Superior temporal gyrus (tissue), 1 donor: ENCODE results near the gene TBCD.
"Not testable (repeated sequence)": the region's sequence is repeated elsewhere in the genome, so short reads cannot be mapped to it uniquely, and the experiment has no call there.

ENCODE experiments used
- DNase-seq: peaks from one replicate; pipeline ENCODE4 v3.0.0-alpha.2; 2016; ENCODE audit errors: extremely low spot score

Gene TBCD

DNA sequence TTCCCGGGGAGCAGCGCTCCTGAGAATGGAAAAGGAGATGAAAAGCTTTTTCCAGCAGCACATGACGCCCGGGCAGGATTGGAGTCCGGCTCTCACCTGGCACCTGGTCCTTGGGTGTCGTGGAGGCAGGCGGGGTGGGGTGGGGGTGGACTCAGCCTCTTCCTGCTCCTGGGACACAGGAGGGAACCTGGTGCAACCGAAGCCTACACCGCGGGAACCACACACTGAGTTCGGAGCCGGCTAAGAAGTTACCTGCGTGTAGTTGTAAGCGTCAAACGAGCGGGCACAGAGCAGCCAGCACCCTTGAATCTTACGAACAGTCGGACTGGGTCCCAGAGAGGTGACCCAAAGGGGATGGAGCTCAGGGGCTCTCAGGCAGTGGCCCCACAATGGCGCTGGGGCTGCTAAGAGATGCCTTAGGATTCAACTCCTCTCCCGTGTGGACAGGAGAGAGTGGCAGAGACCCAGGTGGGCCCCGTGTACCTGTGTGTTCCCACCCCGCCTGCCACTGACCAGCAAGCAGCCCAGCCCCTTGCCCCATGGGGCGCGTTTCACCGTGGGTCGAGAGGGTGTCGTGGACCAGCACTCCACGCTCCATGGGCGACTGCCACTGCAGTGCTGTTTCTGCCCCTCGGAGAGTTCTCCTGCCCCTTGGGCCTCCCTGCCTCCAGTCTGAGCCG lies 221.7 kb downstream of the TBCD start:
- DNase-seq = no peak

DNA sequence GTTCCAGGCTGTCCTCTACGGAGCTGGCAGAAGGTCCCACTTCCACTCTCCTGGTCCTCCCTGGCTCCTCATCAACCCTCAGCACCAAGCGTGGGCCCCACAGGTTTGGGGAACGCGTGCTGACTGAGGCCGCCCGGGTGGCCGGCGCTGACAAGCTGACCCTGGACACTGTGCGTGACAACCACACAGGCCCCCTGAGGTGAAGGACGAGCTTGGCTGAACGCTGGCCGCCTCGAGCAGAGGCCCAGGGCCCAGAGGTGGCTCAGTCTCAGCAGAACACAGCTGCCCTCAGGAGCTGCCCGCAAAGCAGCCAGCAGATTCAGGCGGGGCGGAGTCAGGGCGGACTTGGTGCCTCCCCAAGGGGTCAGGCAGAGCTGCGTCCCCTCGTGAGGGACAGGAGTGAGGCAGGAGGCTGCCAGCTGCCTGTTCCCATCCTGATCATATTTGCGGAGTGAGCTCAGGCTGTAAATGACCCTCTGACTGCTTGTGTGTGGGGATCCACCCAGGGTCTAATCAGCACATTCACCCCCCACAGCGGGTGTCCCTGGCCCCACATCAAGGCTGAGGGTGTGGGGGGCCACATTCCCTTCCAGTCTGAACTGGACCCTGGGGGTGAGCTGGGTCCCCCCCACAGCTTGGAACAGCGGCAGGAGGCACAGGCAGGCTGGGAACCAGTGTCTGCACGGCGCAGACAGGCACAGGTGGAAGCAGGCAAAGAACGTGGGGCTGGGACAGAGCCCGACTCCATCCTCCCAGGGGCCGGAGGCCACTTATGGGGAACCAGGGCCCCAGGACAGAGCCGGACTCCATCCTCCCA lies 222.5 kb downstream of the TBCD start:
- no peak for DNase-seq

DNA sequence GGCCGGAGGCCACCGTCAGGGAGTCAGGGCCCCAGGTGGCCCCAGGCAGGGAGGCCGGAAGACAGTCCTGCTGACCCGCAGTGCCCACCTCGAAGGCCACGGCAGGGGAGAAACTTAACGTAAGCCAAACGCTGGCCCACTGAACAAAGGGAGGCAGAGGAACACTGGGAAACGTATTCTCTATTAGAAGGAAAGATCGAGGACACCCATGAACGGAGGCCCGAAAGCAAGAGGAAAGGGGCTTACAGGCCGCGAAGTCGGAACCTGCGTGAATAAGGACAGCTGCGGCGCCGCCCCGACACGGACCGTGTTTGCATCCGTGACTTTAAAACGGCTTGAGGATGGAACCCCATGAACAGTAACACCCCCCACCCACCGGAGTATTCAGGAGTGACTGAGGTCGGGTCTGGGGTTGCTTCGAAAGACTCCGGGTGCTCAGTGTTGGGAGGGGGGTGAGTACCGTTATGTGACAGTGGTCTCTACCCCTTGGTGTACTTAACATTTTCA lies 225.2 kb downstream of the TBCD start:
- DNase-seq = no peak

DNA sequence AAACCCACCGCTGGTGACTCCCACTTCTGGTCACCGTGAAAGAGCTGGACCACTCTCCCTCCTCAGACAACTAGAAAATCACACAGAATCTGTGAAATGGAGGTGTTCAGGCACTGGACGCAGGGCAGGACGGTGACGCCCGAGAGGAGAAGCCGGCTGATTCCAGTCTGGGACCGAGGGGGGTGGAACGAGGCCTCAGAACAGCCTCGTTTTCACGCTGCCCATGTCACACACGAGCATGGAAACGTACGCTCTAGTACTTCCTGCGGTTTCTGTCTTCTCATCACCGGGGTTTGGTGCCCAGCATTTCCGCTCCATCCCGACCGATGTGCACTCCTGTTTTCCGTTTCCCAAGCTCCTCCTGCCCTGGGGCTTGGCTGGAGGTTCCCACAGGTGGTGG lies 225.7 kb downstream of the TBCD start:
- DNase-seq = no peak

DNA sequence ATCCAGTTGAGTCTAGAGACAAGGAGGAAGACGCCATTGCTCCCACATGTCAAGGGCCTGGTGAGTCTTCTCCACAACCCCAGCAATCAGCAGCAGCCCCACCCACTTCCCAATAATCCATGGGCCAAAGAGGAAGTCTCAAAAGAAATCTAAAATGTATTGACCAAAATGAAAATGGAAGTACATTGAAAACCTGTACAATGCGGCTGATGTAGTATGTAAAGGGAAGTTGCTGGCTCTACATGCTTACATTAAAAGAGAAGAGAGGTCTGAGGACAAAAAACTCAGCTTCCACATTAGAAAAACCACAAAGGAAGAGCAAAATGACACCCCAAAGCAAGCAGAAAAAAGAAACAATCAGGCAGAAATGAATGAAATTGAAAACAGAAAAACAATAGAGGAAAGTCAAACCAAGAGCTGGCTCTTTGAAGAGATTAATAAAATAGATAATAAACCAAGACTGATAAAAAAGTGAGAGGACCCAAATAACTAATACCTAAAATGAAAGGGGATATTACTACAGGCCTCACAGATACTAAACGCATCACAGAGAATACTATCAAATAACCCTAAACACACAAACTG lies 227.0 kb downstream of the TBCD start:
- no peak for DNase-seq

DNA sequence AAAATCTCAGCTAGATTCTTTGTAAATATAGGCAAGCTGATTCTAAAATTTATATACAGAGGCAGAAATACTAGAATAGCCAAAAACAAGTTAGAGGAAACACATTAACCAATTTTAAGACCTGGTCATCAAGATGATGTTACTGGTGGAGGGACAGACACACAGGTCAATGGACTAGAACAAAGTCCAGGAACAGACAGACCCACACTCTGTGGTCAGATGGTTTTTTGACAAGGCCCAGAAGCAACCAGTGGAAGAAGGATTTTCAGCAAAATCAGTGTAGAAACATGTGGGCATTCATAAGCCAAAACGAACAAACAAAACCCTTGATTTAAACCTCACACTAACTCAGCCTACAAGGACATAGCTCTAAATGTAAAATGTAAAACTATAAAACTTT lies 227.9 kb downstream of the TBCD start:
- DNase-seq = no peak

DNA sequence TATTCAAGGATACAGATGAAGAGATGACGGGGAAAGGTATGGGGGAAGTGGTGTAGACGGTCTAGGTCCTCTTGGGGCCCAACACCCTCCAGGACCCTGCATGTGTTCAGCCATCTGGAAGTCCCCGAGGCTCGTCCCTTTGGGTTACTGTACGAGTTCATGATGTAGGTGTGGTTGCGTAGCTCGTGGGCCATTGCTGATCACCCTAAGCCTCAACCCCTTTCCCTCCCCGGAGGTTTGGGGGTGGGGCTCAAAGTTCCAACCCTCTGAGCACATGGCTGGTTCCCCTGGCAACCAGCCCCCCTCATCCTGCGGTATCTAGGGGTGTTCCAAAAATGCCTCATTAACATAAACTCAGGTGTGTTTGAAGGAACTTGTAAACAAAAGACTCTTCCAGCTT lies 228.8 kb downstream of the TBCD start:
- DNase-seq = no peak

DNA sequence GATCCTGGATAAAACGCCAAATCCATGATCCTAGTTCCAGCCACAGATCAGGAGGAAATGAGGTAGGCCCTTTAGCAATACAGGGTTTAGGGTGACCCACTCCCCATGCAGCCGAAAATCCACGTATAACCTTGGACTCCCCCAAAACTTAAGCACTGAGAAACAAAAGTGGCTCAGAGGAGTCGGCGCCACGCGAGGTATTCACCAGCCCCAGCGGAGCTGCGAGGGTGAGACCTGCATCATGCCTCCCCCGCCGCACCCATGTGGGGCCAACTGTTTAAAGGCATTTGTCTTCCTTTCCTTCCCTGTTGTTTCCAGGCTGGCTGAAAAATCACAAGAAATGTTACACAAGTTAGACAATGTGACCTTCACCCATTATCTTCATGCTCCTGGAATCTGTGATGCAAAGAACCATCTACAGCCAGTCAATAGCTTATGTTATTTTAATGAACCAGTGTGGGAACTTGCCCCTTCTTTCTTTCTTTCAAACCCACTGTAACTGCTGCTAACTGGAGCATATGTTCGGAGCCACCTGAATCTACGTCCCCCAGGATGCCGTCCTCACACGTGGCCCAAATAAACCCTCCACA lies 229.4 kb downstream of the TBCD start:
- DNase-seq = no peak

DNA sequence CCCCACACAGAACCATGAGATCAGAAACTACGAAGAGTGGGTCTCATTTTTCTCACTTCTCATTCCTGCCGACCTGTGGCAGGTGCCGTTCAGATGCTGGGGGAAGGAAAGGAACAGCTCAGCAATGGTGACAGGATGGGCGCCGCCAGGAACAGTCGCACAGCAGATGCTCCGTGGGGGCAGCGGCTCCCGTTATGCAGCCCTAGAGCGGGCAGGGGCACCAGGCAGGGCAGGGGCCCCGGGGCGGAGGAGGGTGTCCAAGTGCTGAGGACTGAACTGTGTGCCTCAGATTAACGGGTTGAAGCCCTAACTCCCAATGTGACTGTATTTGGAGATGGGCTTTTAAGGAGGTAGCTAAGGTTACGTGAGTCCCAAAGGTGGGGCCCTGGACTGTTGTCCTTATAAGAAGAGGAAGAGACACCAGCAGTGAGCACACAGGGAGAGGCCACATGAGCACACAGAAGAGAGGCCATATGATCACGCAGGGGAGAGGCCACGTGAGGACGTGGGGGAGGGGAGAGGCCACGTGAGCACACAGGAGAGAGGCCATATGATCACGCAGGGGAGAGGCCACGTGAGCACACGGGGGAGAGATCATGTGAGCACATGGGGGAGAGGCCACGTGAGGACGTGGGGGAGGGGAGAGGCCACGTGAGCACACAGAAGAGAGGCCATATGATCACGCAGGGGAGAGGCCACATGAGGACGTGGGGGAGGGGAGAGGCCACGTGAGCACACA lies 231.8 kb downstream of the TBCD start:
- DNase-seq = no peak

DNA sequence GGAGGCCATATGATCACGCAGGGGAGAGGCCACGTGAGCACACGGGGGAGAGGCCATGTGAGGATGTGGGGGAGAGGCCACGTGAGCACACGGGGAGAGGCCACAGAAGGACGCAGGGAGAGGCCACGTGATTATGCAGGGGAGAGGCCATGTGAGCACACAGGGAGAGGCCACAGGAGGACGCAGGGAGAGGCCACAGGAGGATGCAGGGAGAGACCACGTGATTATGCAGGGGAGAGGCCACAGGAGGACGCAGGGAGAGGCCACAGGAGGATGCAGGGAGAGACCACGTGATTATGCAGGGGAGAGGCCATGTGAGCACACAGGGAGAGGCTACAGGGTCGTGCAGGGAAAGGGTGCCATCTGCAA lies 232.4 kb downstream of the TBCD start:
- not testable (repeated sequence) for DNase-seq

DNA sequence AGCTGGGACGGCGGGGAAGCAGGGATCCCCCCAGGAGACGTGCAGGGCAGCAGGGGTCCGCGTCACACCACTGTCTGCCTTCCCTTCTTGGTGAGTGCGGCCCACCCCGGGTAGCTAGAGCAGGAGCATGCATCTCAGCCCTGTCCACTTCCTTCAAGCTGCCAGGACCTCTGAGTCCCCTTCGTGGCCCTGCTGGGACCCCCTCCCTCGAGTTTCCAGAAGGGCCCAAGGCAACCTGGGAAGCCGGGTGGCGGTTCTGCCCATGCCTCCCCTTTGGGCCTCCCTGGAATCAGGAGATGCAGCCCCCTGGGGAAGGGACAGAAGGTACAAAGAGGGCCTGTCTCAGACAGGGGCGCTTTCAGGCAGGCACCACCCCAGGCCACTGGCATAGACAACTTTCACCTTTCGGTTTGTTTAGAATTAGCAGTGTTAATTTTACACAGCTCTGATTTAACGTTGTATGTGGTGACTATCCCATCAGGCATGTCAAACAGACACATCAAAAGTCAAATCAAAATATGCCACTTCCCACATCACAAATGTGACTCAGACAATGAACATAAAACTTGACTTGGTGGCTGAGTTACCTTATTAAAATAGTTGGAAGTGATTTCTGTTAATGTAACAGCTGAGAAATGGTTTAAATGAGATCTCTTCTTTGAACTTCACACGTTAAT lies 233.0 kb downstream of the TBCD start:
- DNase-seq = no peak

DNA sequence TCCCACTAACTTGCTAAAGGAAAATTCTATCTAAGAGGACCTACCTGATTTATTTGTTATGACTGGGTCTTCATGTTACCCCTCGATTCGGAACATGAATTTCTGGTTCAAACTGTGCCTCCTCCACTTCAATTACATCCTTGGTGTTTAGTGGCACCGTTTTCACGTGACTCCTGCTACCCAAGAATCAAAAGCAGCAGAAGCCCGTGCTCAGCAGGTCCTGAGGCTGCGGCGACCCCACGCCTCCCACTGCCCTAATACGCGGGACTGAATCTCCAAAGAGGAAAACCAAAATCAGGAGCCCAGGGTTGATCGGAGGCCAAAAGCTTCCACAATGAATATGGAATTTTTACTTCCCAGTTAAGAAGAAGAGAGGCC lies 233.6 kb downstream of the TBCD start:
- no peak for DNase-seq

DNA sequence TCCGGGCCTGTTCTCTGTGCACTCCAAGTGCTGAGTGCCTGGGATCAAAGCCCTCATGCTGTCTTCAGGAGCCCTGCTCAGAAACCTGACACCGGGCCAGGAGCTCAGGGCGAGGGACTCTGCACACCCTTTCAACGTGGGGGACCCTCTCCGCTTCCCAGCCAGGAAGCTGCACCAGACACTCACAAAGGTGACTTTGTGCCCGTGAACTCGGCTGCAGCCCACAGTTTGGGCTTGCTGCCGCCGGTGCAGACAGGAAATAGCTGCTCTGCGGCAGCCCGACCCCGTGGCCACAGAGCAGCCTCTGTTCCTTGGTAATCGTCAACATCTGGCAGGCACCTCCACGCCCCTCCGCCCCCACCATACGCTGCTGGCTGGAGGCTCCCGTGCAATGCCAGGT lies 234.1 kb downstream of the TBCD start:
- DNase-seq = no peak

DNA sequence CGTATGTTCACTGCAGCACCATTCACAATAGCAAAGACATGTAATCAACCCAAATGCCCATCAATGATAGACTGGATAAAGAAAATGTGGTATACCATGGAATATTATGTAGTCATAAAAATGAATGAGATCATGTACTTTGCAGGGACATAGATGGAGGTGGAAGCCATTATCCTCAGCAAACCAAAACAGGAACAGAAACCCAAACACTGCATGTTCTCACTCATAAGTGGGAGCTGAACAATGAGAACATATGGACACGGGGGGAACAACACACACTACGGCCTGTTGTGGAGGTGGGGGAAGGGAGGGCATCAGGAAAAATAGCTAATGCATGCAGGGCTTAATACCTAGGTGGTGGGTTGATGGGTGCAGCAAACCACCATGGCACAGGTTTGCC lies 237.2 kb downstream of the TBCD start:
- not testable (repeated sequence) for DNase-seq

DNA sequence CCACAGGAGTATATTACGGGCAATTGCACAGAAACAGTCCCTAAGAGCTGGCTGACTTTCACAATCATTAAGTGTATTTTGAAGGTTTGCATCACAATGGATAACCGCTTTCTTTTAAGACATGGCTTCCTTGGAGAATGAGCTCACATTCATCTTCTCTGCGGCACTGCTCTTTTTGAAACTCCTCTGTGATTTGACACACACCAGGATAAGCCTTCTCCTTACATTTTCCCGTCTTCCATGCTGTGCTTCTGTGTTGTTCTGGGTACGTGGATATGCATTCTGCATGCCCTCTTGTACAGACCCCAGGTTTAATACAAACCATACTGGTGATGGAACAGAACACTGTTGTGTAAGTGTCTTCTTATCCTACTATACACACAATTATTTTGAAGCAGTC lies 238.0 kb downstream of the TBCD start:
- no peak for DNase-seq

DNA sequence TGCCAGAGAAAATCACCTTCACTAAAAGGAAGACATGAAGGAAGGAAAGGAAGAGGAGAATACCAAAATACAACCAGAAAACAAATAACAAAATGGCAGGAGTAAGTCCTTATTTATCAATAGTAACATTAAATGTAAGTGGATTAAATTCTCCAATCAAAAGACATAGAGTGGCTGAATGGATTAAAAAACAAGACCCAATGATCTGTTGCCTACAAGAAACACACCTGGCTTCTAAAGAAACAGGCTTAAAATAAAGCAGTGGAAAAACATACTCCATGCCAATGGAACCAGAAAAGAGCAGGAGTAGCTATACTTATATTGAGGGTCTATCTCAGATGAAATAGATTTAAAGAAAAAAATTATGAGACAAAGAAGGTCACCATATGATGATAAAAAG lies 241.1 kb downstream of the TBCD start:
- no peak for DNase-seq
